ENCODE results near the gene ZNF587. TPM values are rescaled to one million over a fixed set of nuclear protein-coding genes. Genes with fewer than 3 reads are reported as not detected.
A peak's percentile ranks its signal among the peaks of the same experiment; 100 is the strongest.

Gene ZNF587
- total and polyA plus RNA-seq, 2 of the 13 experiments (the other 11 are each of a cell fraction or from before 2014, with no cell fraction given) = 8.7 to 17.5 TPM

GRCh38 chr19:57830071-57830602, 19.5 kb upstream of the ZNF587 start, which contains the start of gene ZNF587B (continued):
- TF ChIP-seq BCLAF1 (IDR thresholded peaks at IDR 0.05) = no peak
- no peak for TF ChIP-seq HOXD1 (CRISPR knock-in tag; IDR thresholded peaks at IDR 0.05)
- TF ChIP-seq MXD4 (CRISPR knock-in tag; IDR thresholded peaks at IDR 0.05) = no peak
- no peak for TF ChIP-seq ARHGAP35 (CRISPR knock-in tag; IDR thresholded peaks at IDR 0.05; ENCODE audit: borderline replicate concordance)
- TF ChIP-seq STAG1 (CRISPR knock-in tag; IDR thresholded peaks at IDR 0.05) = peak; percentile 60
- TF ChIP-seq, protein P1, sequence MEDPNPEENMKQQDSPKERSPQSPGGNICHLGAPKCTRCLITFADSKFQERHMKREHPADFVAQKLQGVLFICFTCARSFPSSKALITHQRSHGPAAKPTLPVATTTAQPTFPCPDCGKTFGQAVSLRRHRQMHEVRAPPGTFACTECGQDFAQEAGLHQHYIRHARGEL (CRISPR knock-in tag; IDR thresholded peaks at IDR 0.05) = no peak
- peak; percentile 43; the same call in 1 of the 2 replicates for TF ChIP-seq HCFC1 (IDR thresholded peaks at IDR 0.05; ENCODE audit: low read depth, low read length)
- peak; percentile 28; the same call in 1 of the 2 replicates for TF ChIP-seq ZMYM2 (CRISPR knock-in tag; IDR thresholded peaks at IDR 0.05)
- no peak for TF ChIP-seq PAX8 (CRISPR knock-in tag; IDR thresholded peaks at IDR 0.05; ENCODE audit: borderline replicate concordance)
- 0 out of 2 replicates have a peak, but pooled peaks have one; percentile 15 for TF ChIP-seq CREM (IDR thresholded peaks at IDR 0.05)
- no peak for TF ChIP-seq CREM (CRISPR knock-in tag; IDR thresholded peaks at IDR 0.05)
- TF ChIP-seq TSC22D2 (CRISPR knock-in tag; IDR thresholded peaks at IDR 0.05; ENCODE audit: borderline replicate concordance) = no peak
- TF ChIP-seq YY1 (IDR thresholded peaks at IDR 0.05; ENCODE audit: insufficient read depth, insufficient replicate concordance, low read depth, low read length) = peak; percentile 78
- no peak for TF ChIP-seq RFX3 (CRISPR knock-in tag; IDR thresholded peaks at IDR 0.05)
- TF ChIP-seq KAT8 (CRISPR knock-in tag; IDR thresholded peaks at IDR 0.05) = 0 out of 2 replicates have a peak, but pooled peaks have one; percentile 29
- TF ChIP-seq FOXM1 (CRISPR knock-in tag; IDR thresholded peaks at IDR 0.05) = no peak
- no peak for TF ChIP-seq MEIS1 (CRISPR knock-in tag; IDR thresholded peaks at IDR 0.05; ENCODE audit: borderline replicate concordance)
- TF ChIP-seq, protein P2, sequence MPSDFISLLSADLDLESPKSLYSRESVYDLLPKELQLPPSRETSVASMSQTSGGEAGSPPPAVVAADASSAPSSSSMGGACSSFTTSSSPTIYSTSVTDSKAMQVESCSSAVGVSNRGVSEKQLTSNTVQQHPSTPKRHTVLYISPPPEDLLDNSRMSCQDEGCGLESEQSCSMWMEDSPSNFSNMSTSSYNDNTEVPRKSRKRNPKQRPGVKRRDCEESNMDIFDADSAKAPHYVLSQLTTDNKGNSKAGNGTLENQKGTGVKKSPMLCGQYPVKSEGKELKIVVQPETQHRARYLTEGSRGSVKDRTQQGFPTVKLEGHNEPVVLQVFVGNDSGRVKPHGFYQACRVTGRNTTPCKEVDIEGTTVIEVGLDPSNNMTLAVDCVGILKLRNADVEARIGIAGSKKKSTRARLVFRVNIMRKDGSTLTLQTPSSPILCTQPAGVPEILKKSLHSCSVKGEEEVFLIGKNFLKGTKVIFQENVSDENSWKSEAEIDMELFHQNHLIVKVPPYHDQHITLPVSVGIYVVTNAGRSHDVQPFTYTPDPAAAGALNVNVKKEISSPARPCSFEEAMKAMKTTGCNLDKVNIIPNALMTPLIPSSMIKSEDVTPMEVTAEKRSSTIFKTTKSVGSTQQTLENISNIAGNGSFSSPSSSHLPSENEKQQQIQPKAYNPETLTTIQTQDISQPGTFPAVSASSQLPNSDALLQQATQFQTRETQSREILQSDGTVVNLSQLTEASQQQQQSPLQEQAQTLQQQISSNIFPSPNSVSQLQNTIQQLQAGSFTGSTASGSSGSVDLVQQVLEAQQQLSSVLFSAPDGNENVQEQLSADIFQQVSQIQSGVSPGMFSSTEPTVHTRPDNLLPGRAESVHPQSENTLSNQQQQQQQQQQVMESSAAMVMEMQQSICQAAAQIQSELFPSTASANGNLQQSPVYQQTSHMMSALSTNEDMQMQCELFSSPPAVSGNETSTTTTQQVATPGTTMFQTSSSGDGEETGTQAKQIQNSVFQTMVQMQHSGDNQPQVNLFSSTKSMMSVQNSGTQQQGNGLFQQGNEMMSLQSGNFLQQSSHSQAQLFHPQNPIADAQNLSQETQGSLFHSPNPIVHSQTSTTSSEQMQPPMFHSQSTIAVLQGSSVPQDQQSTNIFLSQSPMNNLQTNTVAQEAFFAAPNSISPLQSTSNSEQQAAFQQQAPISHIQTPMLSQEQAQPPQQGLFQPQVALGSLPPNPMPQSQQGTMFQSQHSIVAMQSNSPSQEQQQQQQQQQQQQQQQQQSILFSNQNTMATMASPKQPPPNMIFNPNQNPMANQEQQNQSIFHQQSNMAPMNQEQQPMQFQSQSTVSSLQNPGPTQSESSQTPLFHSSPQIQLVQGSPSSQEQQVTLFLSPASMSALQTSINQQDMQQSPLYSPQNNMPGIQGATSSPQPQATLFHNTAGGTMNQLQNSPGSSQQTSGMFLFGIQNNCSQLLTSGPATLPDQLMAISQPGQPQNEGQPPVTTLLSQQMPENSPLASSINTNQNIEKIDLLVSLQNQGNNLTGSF (CRISPR knock-in tag; IDR thresholded peaks at IDR 0.05) = no peak
- TF ChIP-seq ZNF761 (CRISPR knock-in tag; conservative IDR thresholded peaks at IDR 0.05) = no peak
- TF ChIP-seq, protein P3, sequence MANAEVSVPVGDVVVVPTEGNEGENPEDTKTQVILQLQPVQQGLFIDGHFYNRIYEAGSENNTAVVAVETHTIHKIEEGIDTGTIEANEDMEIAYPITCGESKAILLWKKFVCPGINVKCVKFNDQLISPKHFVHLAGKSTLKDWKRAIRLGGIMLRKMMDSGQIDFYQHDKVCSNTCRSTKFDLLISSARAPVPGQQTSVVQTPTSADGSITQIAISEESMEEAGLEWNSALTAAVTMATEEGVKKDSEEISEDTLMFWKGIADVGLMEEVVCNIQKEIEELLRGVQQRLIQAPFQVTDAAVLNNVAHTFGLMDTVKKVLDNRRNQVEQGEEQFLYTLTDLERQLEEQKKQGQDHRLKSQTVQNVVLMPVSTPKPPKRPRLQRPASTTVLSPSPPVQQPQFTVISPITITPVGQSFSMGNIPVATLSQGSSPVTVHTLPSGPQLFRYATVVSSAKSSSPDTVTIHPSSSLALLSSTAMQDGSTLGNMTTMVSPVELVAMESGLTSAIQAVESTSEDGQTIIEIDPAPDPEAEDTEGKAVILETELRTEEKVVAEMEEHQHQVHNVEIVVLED (CRISPR knock-in tag; IDR thresholded peaks at IDR 0.05; ENCODE audit: borderline replicate concordance) = 0 out of 2 replicates have a peak, but pooled peaks have one; percentile 33
- no peak for TF ChIP-seq MBNL3 (CRISPR knock-in tag; conservative IDR thresholded peaks at IDR 0.05)
- peak; percentile 49; the same call in 1 of the 2 replicates for TF ChIP-seq ELF1 (CRISPR knock-in tag; IDR thresholded peaks at IDR 0.05)
